Hepatocyte (in vitro differentiated cells): Measurements from ENCODE around the gene MLX.

Experiments used
- CTCF ChIP-seq: fragments of 200-600 bp; sonication (generic); IDR thresholded peaks from 2 replicates; pipeline ENCODE4 v1.5.1; 2016; ENCODE audit warnings: antibody characterized with exemption, mild to moderate bottlenecking; ENCODE audit not compliant: poor library complexity
- EZH2phosphoT487 ChIP-seq: fragments of 200-600 bp; sonication (generic); IDR thresholded peaks from one replicate; pipeline ENCODE4 v1.6.1; 2018; ENCODE audit warnings: antibody characterized with exemption, mild to moderate bottlenecking, low read depth, moderate library complexity; ENCODE audit not compliant: unreplicated experiment, severe bottlenecking

GRCh38 chr17:42612013-42612412 is 45.1 kb downstream of the MLX start:
- TF ChIP-seq CTCF (no peak), EZH2phosphoT487 (no peak)
